GM19324 (cell line): ENCODE results near the gene TRA2A.
A peak's percentile ranks its signal among the peaks of the same experiment; 100 is the strongest.
"Not testable (repeated sequence)": the region's sequence is repeated elsewhere in the genome, so short reads cannot be mapped to it uniquely, and the experiment has no call there.

Experiments
- ATAC-seq: cut with Tn5 transposase; IDR thresholded peaks from one replicate; pipeline ENCODE4 v1.9.1; 2021; ENCODE audit warnings: mild to moderate bottlenecking, moderate library complexity; ENCODE audit not compliant: unreplicated experiment, low FRiP score

TRA2A gene

GRCh38 chr7:23513746-23514145 is 18.0 kb downstream of the TRA2A start:
- not testable (repeated sequence) for ATAC-seq

- ATAC-seq = no peak
Observed at GRCh38 chr7:23494009-23494408, 37.8 kb downstream of the TRA2A start.

- no peak for ATAC-seq
Observed at GRCh38 chr7:23491502-23491901, 40.3 kb downstream of the TRA2A start.

GRCh38 chr7:23490357-23491135 is 41.2 kb downstream of the TRA2A start:
- no peak for ATAC-seq

GRCh38 chr7:23488714-23489113 is 43.1 kb downstream of the TRA2A start:
- not testable (repeated sequence) for ATAC-seq

GRCh38 chr7:23487670-23488069 is 44.1 kb downstream of the TRA2A start:
- ATAC-seq = no peak

GRCh38 chr7:23486002-23486773 is 45.6 kb downstream of the TRA2A start:
- ATAC-seq = no peak

- no peak for ATAC-seq
Observed at GRCh38 chr7:23482686-23483085, 49.1 kb downstream of the TRA2A start.

GRCh38 chr7:23477962-23478866 is 53.6 kb downstream of the TRA2A start:
- no peak for ATAC-seq

GRCh38 chr7:23477157-23477499 is 54.7 kb downstream of the TRA2A start:
- no peak for ATAC-seq

- ATAC-seq = no peak
Observed at GRCh38 chr7:23476286-23477156, 55.3 kb downstream of the TRA2A start.

GRCh38 chr7:23475576-23475839 is 56.3 kb downstream of the TRA2A start:
- ATAC-seq = no peak

GRCh38 chr7:23474829-23475575 is 56.8 kb downstream of the TRA2A start:
- no peak for ATAC-seq

- ATAC-seq = peak; percentile 62
Observed at GRCh38 chr7:23474094-23474828, 57.5 kb downstream of the TRA2A start.

- no peak for ATAC-seq
Observed at GRCh38 chr7:23473844-23474093, 58.0 kb downstream of the TRA2A start.

GRCh38 chr7:23472956-23473843 is 58.6 kb downstream of the TRA2A start:
- no peak for ATAC-seq

GRCh38 chr7:23472556-23472955 is 59.2 kb downstream of the TRA2A start:
- ATAC-seq = no peak

GRCh38 chr7:23472046-23472445 is 59.7 kb downstream of the TRA2A start:
- no peak for ATAC-seq
